Left ventricle myocardium inferior (tissue), 1 donor: ENCODE data around the gene TEDC2. TPM values are rescaled to one million over a fixed set of nuclear protein-coding genes. Genes with fewer than 3 reads are reported as not detected.
A peak's percentile ranks its signal among the peaks of the same experiment; 100 is the strongest.

Experiments used
- DNase-seq: peaks from one replicate; pipeline ENCODE4 v3.0.0-alpha.2; 2020
- H3K27ac ChIP-seq: fragments of 200-600 bp; replicated peaks from 2 replicates; pipeline ENCODE4 v1.8.0; 2021
- H3K27me3 ChIP-seq: fragments of 200-600 bp; 2 replicates; pipeline ENCODE4 v1.8.0; 2021; ENCODE audit warnings: low read depth
- H3K36me3 ChIP-seq: fragments of 200-600 bp; 2 replicates; pipeline ENCODE4 v1.8.0; 2021
- H3K4me1 ChIP-seq: fragments of 200-600 bp; 2 replicates; pipeline ENCODE4 v1.8.0; 2021
- H3K4me3 ChIP-seq: fragments of 200-600 bp; 2 replicates; pipeline ENCODE4 v1.8.0; 2021; ENCODE audit warnings: mild to moderate bottlenecking, moderate library complexity
- H3K9me3 ChIP-seq: fragments of 200-600 bp; replicated peaks from 2 replicates; pipeline ENCODE4 v1.8.0; 2021
- intact Hi-C: fragments of 100-400 bp; cut with micrococcal nuclease; formaldehyde crosslinking; loops from one replicate; pipeline ENCODE4 v1.11.0; 2022
- total RNA-seq: library from RNA; stranded (reverse); fragmentation: NEBNext Ultra II Directional; extraction: Animal tissue kit (Norgen Biotek cat#: 25700); gene quantifications from one replicate; pipeline ENCODE4 v1.2.1, GENCODE V29; 2021
- TF ChIP-seq, protein P1 (sequence below): fragments of 200-600 bp; IDR thresholded peaks from 2 replicates; pipeline ENCODE4 v1.8.0; 2021; ENCODE audit warnings: antibody characterized with exemption, mild to moderate bottlenecking, borderline replicate concordance
- donor health status: DM: no; HTN: yes; CAD: no; lungs with severe emphysema.

Gene TEDC2
- total RNA-seq, 1 donor from 2014 or later: 1.3 TPM

DNA sequence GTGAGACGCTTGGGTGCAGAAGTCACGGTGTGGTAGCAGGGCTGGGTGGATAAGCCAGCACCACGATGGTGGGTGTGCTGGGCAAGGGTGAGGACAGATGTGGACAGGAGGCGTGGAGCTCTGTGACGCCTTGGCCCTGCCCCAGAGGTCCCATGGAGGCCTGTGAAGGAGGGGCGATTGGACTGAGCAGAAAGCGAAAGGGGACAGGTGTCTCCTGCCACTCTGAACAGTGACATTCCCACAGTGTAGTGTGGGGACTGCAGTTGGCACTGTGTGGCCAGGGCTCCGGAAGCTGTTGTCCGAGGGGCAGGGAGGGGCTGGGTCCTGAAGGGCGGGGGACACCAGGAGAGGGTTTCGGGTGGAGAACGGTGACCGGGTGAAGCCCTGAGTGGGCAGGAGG is 22.3 kb downstream of the TEDC2 start:
- no peaks in the 10 kb centered on the region for H3K27me3 ChIP-seq
- H3K4me3 ChIP-seq: no peak overlapping the region
- H3K9me3 ChIP-seq: no peaks in the 10 kb centered on the region
- TF ChIP-seq, protein P1, sequence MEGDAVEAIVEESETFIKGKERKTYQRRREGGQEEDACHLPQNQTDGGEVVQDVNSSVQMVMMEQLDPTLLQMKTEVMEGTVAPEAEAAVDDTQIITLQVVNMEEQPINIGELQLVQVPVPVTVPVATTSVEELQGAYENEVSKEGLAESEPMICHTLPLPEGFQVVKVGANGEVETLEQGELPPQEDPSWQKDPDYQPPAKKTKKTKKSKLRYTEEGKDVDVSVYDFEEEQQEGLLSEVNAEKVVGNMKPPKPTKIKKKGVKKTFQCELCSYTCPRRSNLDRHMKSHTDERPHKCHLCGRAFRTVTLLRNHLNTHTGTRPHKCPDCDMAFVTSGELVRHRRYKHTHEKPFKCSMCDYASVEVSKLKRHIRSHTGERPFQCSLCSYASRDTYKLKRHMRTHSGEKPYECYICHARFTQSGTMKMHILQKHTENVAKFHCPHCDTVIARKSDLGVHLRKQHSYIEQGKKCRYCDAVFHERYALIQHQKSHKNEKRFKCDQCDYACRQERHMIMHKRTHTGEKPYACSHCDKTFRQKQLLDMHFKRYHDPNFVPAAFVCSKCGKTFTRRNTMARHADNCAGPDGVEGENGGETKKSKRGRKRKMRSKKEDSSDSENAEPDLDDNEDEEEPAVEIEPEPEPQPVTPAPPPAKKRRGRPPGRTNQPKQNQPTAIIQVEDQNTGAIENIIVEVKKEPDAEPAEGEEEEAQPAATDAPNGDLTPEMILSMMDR: no peak
- no peak for DNase-seq
- peaks cover 51% of the 10 kb centered on the region for H3K4me1 ChIP-seq
- H3K36me3 ChIP-seq: no peaks in the 10 kb centered on the region
- intact Hi-C loops: no loop called here
- H3K27ac ChIP-seq: peak overlapping the region; percentile 27

DNA sequence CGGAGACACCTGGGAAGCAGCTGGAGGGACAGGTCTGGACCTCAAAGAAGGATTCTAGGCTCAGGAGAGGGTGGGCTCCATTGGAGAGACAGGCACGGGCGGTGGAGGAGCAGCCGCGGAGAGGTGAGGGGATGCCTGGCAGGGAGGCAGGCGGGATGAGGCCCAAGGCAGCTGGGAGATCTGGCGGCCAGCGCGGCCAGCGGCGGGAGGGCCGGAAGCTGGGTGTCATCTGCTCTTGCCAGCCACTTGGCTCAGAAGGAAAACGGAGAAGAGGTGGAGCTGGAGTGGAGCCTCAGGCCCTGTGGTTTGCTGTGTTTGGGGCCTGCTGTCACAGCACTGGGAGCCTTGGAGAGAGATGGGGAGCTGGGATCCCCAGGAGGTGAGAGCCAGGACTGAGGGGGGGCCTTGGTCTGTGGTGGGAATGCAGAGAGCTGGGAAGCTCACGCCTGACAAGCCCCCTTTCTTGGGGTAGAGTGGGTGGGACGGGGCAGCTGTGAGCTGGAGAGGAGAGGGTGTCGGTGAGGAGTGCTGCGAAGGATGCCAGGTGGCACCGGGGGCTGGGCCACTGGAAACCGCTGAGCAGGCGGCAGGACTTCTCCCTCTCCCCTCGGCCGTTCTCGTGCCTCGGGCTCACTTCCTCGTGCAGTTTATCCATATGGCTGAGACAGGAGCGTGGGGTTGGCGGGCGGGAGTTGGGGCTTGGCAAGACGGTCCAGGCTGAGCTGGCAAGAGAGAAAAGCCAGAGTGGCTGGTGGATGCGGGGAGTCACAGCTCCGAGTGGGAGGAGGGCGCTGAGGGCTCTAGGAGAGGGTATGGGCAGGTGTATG is 23.0 kb downstream of the TEDC2 start:
- Histone ChIP-seq H3K4me3 (peak overlapping the region; percentile 24), H3K27me3 (no peaks in the 10 kb centered on the region), H3K36me3 (no peaks in the 10 kb centered on the region), H3K4me1 (peaks cover 55% of the 10 kb centered on the region), H3K9me3 (no peaks in the 10 kb centered on the region), H3K27ac (peak overlapping the region; percentile 27)
- intact Hi-C loops: no loop called here
- TF ChIP-seq, protein P1: no peak
- DNase-seq: peak; percentile 60

DNA sequence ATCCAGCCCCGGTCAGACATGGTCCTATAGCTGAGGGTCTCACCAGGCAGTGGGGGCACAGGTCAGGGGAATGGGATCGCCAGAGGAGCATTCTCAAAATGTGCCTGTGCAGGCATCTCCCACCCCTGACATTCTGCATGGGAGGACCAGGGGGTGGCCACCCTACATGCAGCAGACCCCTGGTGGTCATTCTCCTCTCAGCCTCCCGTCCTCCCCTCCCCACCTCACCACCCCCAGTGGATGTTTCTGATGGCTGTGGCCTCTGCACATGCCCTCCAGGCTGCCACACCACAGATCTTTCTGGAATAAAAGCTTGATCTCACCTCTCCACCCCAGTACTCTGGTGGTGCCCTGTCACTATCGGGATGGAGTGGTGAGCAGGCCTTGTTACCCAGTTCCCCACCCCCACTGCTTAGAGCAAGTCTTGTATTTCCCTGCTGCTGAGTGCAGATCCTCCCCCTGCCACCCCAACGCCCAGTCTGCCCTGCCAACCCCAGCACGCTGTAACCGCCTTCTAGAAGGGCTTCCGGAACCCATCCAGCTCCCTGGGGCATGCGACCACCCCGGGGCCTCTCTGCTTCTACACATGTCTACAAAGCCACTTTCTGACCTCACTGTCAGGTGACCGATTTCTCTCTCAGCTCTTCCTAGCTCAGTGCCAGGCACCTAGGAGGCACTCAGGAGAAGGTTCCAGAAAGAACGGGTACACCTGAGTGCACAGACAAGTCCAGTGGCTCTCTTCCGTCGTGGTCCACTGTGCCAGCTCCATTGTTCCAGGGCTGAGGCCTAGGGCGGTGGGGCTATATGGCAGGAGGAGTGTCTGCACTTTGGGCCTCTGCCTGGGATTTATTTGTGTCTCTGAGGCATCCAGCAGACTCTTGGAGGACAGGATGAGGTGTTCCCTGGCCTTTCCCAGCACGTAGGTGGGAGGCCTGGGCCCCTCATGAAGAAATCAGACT is 24.3 kb downstream of the TEDC2 start:
- intact Hi-C loops: no loop called here
- TF ChIP-seq, protein P1: no peak
- Histone ChIP-seq H3K36me3 (no peaks in the 10 kb centered on the region), H3K4me3 (no peak overlapping the region), H3K9me3 (no peaks in the 10 kb centered on the region), H3K27me3 (no peaks in the 10 kb centered on the region), H3K4me1 (peaks cover 55% of the 10 kb centered on the region), H3K27ac (no peak overlapping the region)
- no peak for DNase-seq

DNA sequence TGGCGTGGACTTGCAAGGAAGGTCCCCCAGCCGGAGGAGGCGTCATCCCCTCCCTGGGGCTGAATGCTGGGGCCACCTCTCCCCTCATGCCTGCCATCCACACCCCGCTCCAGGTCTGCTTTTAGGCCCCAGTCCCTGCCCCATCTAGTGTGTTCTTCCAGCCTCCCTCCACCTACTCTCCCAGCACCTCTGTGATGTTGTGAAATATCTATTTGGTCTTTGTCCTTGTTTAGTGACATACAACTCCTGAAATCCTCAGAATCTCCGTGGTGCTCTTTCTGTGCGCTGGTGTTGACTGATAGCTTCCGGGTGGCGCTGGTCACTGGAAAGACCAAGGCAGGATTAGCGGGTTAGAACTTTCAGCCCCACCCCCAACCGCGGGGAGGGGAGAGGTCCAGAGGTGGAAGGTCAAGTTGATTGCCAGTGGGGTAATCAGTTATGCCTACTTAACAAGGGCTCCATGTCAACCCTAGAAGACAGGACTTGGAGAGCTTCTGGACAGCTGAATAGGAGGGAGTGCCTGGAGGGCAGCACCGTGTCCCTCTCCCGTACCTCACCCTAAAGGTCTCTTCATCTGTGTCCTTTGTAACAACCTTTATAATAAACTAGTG is 25.1 kb downstream of the TEDC2 start:
- H3K9me3 ChIP-seq: no peaks in the 10 kb centered on the region
- TF ChIP-seq, protein P1: no peak
- DNase-seq: no peak
- no peaks in the 10 kb centered on the region for H3K27me3 ChIP-seq
- intact Hi-C loops: no loop called here
- H3K27ac ChIP-seq: peak overlapping the region; percentile 75
- peaks cover 55% of the 10 kb centered on the region for H3K4me1 ChIP-seq
- no peaks in the 10 kb centered on the region for H3K36me3 ChIP-seq
- H3K4me3 ChIP-seq: no peak overlapping the region

DNA sequence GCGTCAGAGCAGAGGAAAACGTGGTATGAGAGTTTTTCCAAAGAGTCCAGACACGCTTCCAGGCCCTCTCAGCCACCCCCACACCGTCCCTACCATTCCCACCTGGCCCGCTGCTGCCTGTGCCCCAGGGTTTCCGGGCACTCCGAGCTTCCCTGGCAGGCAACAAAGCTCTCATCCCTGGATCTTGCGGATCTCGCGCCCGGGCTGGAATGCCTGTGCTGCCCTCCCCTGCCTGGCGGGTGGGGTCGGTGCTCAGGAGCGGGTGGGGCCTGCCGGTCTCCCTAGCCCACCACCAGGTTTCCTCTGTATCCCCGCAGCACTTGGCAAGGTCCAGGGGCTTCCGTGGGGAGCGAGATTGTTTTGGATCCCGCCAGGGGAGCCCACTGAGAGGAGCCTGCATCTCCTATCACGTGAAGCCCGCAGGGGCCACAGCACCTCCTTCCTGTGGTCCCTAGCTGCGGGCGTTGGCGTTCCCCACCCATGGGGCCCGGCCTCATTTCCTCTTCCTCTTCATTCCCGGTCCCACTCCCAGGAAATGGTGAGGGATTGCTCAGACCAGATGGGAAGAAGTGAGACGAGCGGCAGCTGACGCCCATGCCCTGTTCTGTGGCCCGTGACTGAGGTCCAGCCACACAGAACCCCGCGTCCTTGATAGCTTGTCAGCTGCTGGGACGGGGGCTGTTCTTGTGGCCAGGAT is 26.1 kb downstream of the TEDC2 start:
- intact Hi-C loops: no loop called here
- H3K27ac ChIP-seq: peak overlapping the region; percentile 75
- H3K4me1 ChIP-seq: peaks cover 55% of the 10 kb centered on the region

More for the DNA sequence above, 26.1 kb downstream of the TEDC2 start:
- H3K4me3 ChIP-seq: peak overlapping the region; percentile 29
- DNase-seq: no peak
- no peaks in the 10 kb centered on the region for H3K9me3 ChIP-seq
- TF ChIP-seq, protein P1: no peak
- no peaks in the 10 kb centered on the region for H3K27me3 ChIP-seq
- peaks cover 3% of the 10 kb centered on the region for H3K36me3 ChIP-seq
